A673 (cell line): ENCODE results near the gene TRIM25. TPM values are rescaled to one million over a fixed set of nuclear protein-coding genes. Genes with fewer than 3 reads are reported as not detected.

Source experiments
- BruUV-seq: library from RNA; stranded (reverse); fragments of 400-500 nt; replicated peaks from 2 replicates; lab custom pipeline; 2021; lab: Mats Ljungman, UMichigan
- CTCF ChIA-PET: fragments of 300-600 bp; sonication (Branson Sonifier 250); formaldehyde crosslinking; loops from one replicate; lab custom pipeline; 2022; ENCODE audit warnings: antibody characterized with exemption; lab: Charles Lee
- POLR2A ChIA-PET: fragments of 300-600 bp; sonication (Branson Sonifier 250); formaldehyde crosslinking; loops from one replicate; lab custom pipeline; 2022; ENCODE audit warnings: antibody characterized with exemption; ENCODE audit not compliant: low non-redundant PET; lab: Charles Lee
- DNase-seq: peaks from one replicate; pipeline ENCODE4 v3.0.0-alpha.2; 2015; ENCODE audit warnings: low spot score
- H3K27ac ChIP-seq: fragments of 200-600 bp; sonication (generic); 2 replicates; pipeline ENCODE4 v1.5.1; 2016; ENCODE audit warnings: mixed run types, low read depth, mild to moderate bottlenecking, mixed read lengths, antibody characterized with exemption, low read length; ENCODE audit not compliant: poor library complexity, severe bottlenecking
- H3K27me3 ChIP-seq: fragments of 200-600 bp; sonication (generic); replicated peaks from 2 replicates; pipeline ENCODE4 v1.6.1; 2017; ENCODE audit warnings: mixed run types, low read depth, mild to moderate bottlenecking, mixed read lengths, antibody characterized with exemption, low read length; ENCODE audit not compliant: insufficient read depth, poor library complexity
- H3K36me3 ChIP-seq: fragments of 200-600 bp; sonication (generic); 2 replicates; pipeline ENCODE4 v1.6.1; 2016; ENCODE audit warnings: mixed run types, mild to moderate bottlenecking, mixed read lengths, antibody characterized with exemption, low read length; ENCODE audit not compliant: insufficient read depth, poor library complexity, severe bottlenecking
- H3K4me1 ChIP-seq: fragments of 200-600 bp; sonication (generic); 2 replicates; pipeline ENCODE4 v1.6.1; 2017; ENCODE audit warnings: mixed run types, mild to moderate bottlenecking, mixed read lengths, antibody characterized with exemption, low read length; ENCODE audit not compliant: insufficient read depth, poor library complexity, severe bottlenecking
- H3K4me3 ChIP-seq: fragments of 200-600 bp; sonication (generic); 2 replicates; pipeline ENCODE4 v1.5.1; 2016; ENCODE audit warnings: low read depth, mixed run types, mild to moderate bottlenecking, mixed read lengths, low read length; ENCODE audit not compliant: poor library complexity, severe bottlenecking
- H3K9me3 ChIP-seq: fragments of 200-600 bp; sonication (generic); 2 replicates; pipeline ENCODE4 v1.6.1; 2016; ENCODE audit warnings: mixed run types, low read depth, mild to moderate bottlenecking, mixed read lengths, antibody characterized with exemption, low read length; ENCODE audit not compliant: poor library complexity, severe bottlenecking
- EZH2 ChIP-seq: fragments of 200-600 bp; sonication (generic); IDR thresholded peaks from 2 replicates; pipeline ENCODE4 v1.6.1; 2017; ENCODE audit warnings: borderline replicate concordance, low read depth, mild to moderate bottlenecking, mixed read lengths, antibody characterized with exemption, low read length; ENCODE audit not compliant: poor library complexity, severe bottlenecking
- intact Hi-C: fragments of 100-400 bp; cut with micrococcal nuclease; formaldehyde crosslinking; loops from one replicate; pipeline ENCODE4 v1.10.0; 2022; ENCODE audit not compliant: unreplicated experiment
- total RNA-seq: library from RNA; stranded (reverse); gene quantifications from 2 replicates; pipeline ENCODE4 v1.2.3, GENCODE V29; 2021
- TF ChIP-seq, protein P1 (sequence below): fragments of 300-800, 200-600 bp; sonication (generic); conservative IDR thresholded peaks from 2 replicates; pipeline ENCODE4 v1.5.1; 2017; ENCODE audit warnings: low read depth, mild to moderate bottlenecking, antibody characterized with exemption, low read length, moderate library complexity, mixed read lengths

Gene TRIM25
- total RNA-seq, 1 experiment from 2014 or later = 58.0 TPM

DNA sequence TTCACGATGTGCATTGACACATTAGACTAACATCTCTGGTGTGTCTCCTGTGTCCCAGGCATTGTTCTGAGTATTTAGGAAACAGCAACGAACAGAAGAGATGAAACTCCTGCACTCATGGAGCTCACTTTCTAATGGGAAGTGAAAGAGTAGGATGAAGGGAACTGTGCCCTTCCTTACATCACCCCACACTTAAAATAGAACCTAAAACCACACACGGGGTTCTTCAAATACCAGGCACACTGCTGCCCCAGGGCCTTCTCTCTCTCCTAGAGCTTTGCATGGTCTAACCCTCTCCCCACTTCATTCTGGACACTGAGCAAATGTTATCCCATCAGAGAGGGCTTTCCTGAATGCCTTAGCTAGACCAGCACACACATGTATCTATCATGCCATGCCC, 33.7 kb downstream of the TRIM25 start:
- no peak overlapping the region for H3K27ac ChIP-seq
- H3K4me1 ChIP-seq = no peaks in the 10 kb centered on the region
- intact Hi-C loops = no loop called here
- BruUV-seq = no TSS peak
- H3K4me3 ChIP-seq = no peak overlapping the region
- no peaks in the 10 kb centered on the region for H3K27me3 ChIP-seq
- TF ChIP-seq, protein P1, sequence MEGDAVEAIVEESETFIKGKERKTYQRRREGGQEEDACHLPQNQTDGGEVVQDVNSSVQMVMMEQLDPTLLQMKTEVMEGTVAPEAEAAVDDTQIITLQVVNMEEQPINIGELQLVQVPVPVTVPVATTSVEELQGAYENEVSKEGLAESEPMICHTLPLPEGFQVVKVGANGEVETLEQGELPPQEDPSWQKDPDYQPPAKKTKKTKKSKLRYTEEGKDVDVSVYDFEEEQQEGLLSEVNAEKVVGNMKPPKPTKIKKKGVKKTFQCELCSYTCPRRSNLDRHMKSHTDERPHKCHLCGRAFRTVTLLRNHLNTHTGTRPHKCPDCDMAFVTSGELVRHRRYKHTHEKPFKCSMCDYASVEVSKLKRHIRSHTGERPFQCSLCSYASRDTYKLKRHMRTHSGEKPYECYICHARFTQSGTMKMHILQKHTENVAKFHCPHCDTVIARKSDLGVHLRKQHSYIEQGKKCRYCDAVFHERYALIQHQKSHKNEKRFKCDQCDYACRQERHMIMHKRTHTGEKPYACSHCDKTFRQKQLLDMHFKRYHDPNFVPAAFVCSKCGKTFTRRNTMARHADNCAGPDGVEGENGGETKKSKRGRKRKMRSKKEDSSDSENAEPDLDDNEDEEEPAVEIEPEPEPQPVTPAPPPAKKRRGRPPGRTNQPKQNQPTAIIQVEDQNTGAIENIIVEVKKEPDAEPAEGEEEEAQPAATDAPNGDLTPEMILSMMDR = no peak
- TF ChIP-seq EZH2 = no peak
- CTCF ChIA-PET = no interaction called here
- DNase-seq = no peak
- H3K9me3 ChIP-seq = no peaks in the 10 kb centered on the region
- no peaks in the 10 kb centered on the region for H3K36me3 ChIP-seq
- POLR2A ChIA-PET = no interaction called here

- Histone ChIP-seq H3K36me3 (no peaks in the 10 kb centered on the region), H3K4me3 (no peak overlapping the region), H3K27ac (no peak overlapping the region), H3K27me3 (no peaks in the 10 kb centered on the region), H3K4me1 (no peaks in the 10 kb centered on the region), H3K9me3 (no peaks in the 10 kb centered on the region)
- intact Hi-C loops = no loop called here
- ChIA-PET POLR2A (no interaction called here), CTCF (interaction anchor here (0.6 kb wide), 1 partner anchor 27 kb away, joined by 3 read pairs; no protein-coding TSS in a partner anchor)
- TF ChIP-seq, protein P1 = no peak
- TF ChIP-seq EZH2 = no peak
- no peak for DNase-seq
- BruUV-seq = no TSS peak
Observed at GRCh38 chr17:56879280-56879679, 34.6 kb downstream of the TRIM25 start.

DNA sequence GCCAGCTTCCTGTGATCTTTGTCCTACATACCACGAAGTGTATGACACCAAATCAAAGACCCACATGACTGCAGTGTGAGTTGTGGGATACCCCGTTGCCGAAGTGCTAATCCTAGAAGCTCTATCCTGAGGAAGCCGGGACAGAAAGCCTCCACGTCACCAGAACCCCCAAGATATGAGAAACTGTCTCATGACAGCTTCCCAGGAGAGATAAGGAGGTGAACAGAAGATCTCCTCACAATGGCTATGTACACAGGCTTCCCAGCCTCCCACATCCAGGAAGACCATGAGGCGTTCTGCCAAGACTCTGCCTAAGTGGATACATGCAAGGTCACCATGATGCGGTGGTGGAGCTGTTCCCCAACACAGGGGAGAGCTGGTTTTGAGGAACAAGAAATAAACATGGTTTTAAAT, 37.1 kb downstream of the TRIM25 start:
- no peak for TF ChIP-seq EZH2
- TF ChIP-seq, protein P1 = no peak
- no peaks in the 10 kb centered on the region for H3K4me1 ChIP-seq
- no peaks in the 10 kb centered on the region for H3K9me3 ChIP-seq
- BruUV-seq = no TSS peak
- POLR2A ChIA-PET = interaction anchor here (1.1 kb wide), 1 partner anchor 37 kb away, joined by 4 read pairs; the partner anchor contains the start of gene TRIM25
- intact Hi-C loops = no loop called here
- H3K36me3 ChIP-seq = no peaks in the 10 kb centered on the region
- no peak overlapping the region for H3K27ac ChIP-seq
- no peaks in the 10 kb centered on the region for H3K27me3 ChIP-seq
- CTCF ChIA-PET = no interaction called here
- H3K4me3 ChIP-seq = no peak overlapping the region
- DNase-seq = no peak
